HL-60 (cell line): ENCODE results near the gene BZW2.

Experiments
- DNase-seq, 2 experiments: peaks; one replicate each; pipeline ENCODE4 v3.0.0-alpha.2; 2010 to 2020; ENCODE audit warnings: low read depth in 1 of 2, low spot score in 1 of 2
- H3K27ac ChIP-seq: fragments of 250-450 bp; sonication (Bioruptor Pico); replicated peaks from 2 replicates; pipeline ENCODE4 v1.5.1; 2020; ENCODE audit warnings: mild to moderate bottlenecking, moderate library complexity
- H3K27me3 ChIP-seq: fragments of 250-450 bp; sonication (Bioruptor Pico); 2 replicates; pipeline ENCODE4 v1.5.1; 2021; ENCODE audit warnings: mild to moderate bottlenecking, moderate library complexity; ENCODE audit not compliant: insufficient read depth, poor library complexity, severe bottlenecking
- H3K4me3 ChIP-seq: replicated peaks from 2 replicates; pipeline ENCODE4 v1.5.1; 2011; ENCODE audit warnings: mild to moderate bottlenecking, control low read depth, low read length; ENCODE audit not compliant: insufficient read depth
- CTCF ChIP-seq: IDR thresholded peaks from one replicate; pipeline ENCODE4 v1.5.1; 2011; ENCODE audit warnings: low read length, control low read depth, inconsistent platforms; ENCODE audit not compliant: insufficient read depth
- GABPA ChIP-seq: IDR thresholded peaks from 2 replicates; pipeline ENCODE4 v1.6.1; 2012; ENCODE audit warnings: low read depth
- POLR2AphosphoS5 ChIP-seq: IDR thresholded peaks from 2 replicates; pipeline ENCODE4 v1.6.1; 2012; ENCODE audit warnings: low read depth
- REST ChIP-seq: IDR thresholded peaks from 2 replicates; pipeline ENCODE4 v1.6.1; 2012; ENCODE audit warnings: low read depth; ENCODE audit not compliant: insufficient replicate concordance
- SPI1 ChIP-seq: IDR thresholded peaks from 2 replicates; pipeline ENCODE4 v1.6.1; 2012; ENCODE audit warnings: low read depth, mild to moderate bottlenecking, borderline replicate concordance

The BZW2 gene

GRCh38 chr7:16669581-16669980 lies 23.6 kb downstream of the BZW2 start:
- DNase-seq: no peak
- Histone ChIP-seq H3K27ac (no peak overlapping the region), H3K27me3 (no peaks in the 10 kb centered on the region), H3K4me3 (no peak overlapping the region)
- no peak for TF ChIP-seq POLR2AphosphoS5
- TF ChIP-seq REST: no peak
- TF ChIP-seq CTCF: no peak
- no peak for TF ChIP-seq SPI1
- TF ChIP-seq GABPA: no peak

GRCh38 chr7:16670021-16670420 lies 24.0 kb downstream of the BZW2 start:
- Histone ChIP-seq H3K27ac (no peak overlapping the region), H3K27me3 (no peaks in the 10 kb centered on the region), H3K4me3 (no peak overlapping the region)
- TF ChIP-seq CTCF (no peak), REST (no peak), SPI1 (no peak), POLR2AphosphoS5 (no peak), GABPA (no peak)
- no peak for DNase-seq

GRCh38 chr7:16670731-16671344 lies 24.9 kb downstream of the BZW2 start:
- H3K27ac ChIP-seq: no peak overlapping the region

More at GRCh38 chr7:16670731-16671344, 24.9 kb downstream of the BZW2 start:
- Histone ChIP-seq H3K4me3 (no peak overlapping the region), H3K27me3 (no peaks in the 10 kb centered on the region)
- TF ChIP-seq SPI1: no peak
- no peak for TF ChIP-seq GABPA
- TF ChIP-seq POLR2AphosphoS5: no peak
- no peak for TF ChIP-seq CTCF
- TF ChIP-seq REST: no peak
- DNase-seq: no peak
